Breast epithelium (tissue), 3 donors: ENCODE measurements around the gene EHD3.

Source experiments
- CTCF ChIP-seq, 3 donors: fragments of 450-650 bp; IDR thresholded peaks; one replicate each; pipeline ENCODE4 v1.5.1; 2016 to 2017; ENCODE audit warnings: antibody characterized with exemption in 3 of 3, mild to moderate bottlenecking in 3 of 3, moderate library complexity in 3 of 3
- POLR2A ChIP-seq: fragments of 450-650 bp; IDR thresholded peaks from one replicate; pipeline ENCODE4 v1.6.1; 2016; ENCODE audit warnings: antibody characterized with exemption, mild to moderate bottlenecking, moderate library complexity

DNA sequence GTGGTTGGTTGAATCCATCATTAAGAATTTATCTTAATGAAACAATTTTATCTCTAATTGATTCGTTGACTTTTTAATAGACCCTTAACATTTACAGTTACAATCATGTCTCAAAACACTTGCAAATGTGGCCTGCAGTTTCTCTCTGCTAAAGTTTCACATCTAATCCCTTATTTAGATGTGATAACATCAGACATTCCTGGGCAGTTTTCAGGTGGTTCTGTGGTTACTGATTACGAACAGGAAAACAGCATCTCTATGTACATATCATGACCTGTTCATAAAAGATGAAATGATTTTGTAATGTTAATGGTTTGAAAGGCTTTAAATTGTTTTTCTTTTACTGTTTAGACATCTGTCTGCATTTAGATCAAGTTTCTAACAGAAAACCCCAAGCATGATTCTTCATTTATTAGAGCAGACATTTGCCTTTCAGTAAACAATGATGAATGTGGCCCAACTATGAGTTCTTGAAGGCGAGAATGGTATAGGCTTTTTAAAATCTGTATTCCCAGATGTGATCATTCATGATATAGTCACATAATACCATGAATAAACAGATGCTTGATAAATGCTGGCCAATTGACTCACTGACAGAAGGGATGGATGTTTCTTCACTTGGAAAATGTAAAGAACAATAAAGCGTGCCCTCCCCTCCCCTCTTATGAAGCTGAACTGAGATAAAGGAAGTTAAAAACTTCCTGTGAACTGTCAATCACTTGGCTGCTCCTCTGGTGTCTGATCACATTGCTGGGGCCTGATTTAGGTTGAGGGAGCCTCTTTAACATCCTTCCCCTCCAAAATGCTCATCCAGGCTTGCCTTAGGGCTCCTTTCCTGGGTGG lies 20.1 kb upstream of the EHD3 start:
- no peak for TF ChIP-seq CTCF (IDR thresholded peaks at IDR 0.05)
- TF ChIP-seq POLR2A, result no peak
